Iris pigment epithelial cell (primary cell): ENCODE results near the gene LSAMP.
A peak's percentile ranks its signal among the peaks of the same experiment; 100 is the strongest.

Experiments
- DNase-seq: peaks from one replicate; pipeline ENCODE4 v3.0.0-alpha.2; 2011; ENCODE audit warnings: low read depth

Gene LSAMP

GRCh38 chr3:115958526-115958925 is 486.8 kb downstream of the LSAMP start:
- DNase-seq: no peak

- no peak for DNase-seq
Measured at GRCh38 chr3:115947325-115947724, 498.0 kb downstream of the LSAMP start.

GRCh38 chr3:115943579-115943978 is 501.7 kb downstream of the LSAMP start:
- DNase-seq: no peak

- DNase-seq: peak; percentile 9
Measured at GRCh38 chr3:115937054-115937453, 508.2 kb downstream of the LSAMP start.

- DNase-seq: no peak
Measured at GRCh38 chr3:115932807-115933206, 512.5 kb downstream of the LSAMP start.

- peak; percentile 7 for DNase-seq
Measured at GRCh38 chr3:115931581-115931980, 513.7 kb downstream of the LSAMP start.

GRCh38 chr3:115930922-115931321 is 514.4 kb downstream of the LSAMP start:
- DNase-seq: no peak

- no peak for DNase-seq
Measured at GRCh38 chr3:115930168-115930567, 515.1 kb downstream of the LSAMP start.

- no peak for DNase-seq
Measured at GRCh38 chr3:115928376-115928775, 516.9 kb downstream of the LSAMP start.

- DNase-seq: no peak
Measured at GRCh38 chr3:115927197-115927596, 518.1 kb downstream of the LSAMP start.

GRCh38 chr3:115922681-115923347 is 522.5 kb downstream of the LSAMP start:
- peak; percentile 50 for DNase-seq

- no peak for DNase-seq
Measured at GRCh38 chr3:115921711-115922110, 523.6 kb downstream of the LSAMP start.

- DNase-seq: no peak
Measured at GRCh38 chr3:115918900-115919299, 526.4 kb downstream of the LSAMP start.

- no peak for DNase-seq
Measured at GRCh38 chr3:115916866-115917265, 528.4 kb downstream of the LSAMP start.

GRCh38 chr3:115915061-115915460 is 530.2 kb downstream of the LSAMP start:
- no peak for DNase-seq

- DNase-seq: peak; percentile 21
Measured at GRCh38 chr3:115913069-115913686, 532.1 kb downstream of the LSAMP start.

- DNase-seq: no peak
Measured at GRCh38 chr3:115912372-115912771, 532.9 kb downstream of the LSAMP start.

GRCh38 chr3:115905871-115906270 is 539.4 kb downstream of the LSAMP start:
- no peak for DNase-seq

GRCh38 chr3:115903843-115904242 is 541.4 kb downstream of the LSAMP start:
- DNase-seq: peak; percentile 3

- DNase-seq: no peak
Measured at GRCh38 chr3:115901008-115901407, 544.3 kb downstream of the LSAMP start.

GRCh38 chr3:115899535-115899934 is 545.8 kb downstream of the LSAMP start:
- no peak for DNase-seq

- no peak for DNase-seq
Measured at GRCh38 chr3:115898656-115899410, 546.5 kb downstream of the LSAMP start.

GRCh38 chr3:115891006-115891636 is 554.2 kb downstream of the LSAMP start:
- no peak for DNase-seq
